Kidney capillary endothelial cell (primary cell): ENCODE results near the gene LIPF.
"Not testable (repeated sequence)": the region's sequence is repeated elsewhere in the genome, so short reads cannot be mapped to it uniquely, and the experiment has no call there.

Experiments
- DNase-seq: peaks from one replicate; pipeline ENCODE4 v3.0.0-alpha.2; 2018; ENCODE audit warnings: low spot score

Gene LIPF, protein sequence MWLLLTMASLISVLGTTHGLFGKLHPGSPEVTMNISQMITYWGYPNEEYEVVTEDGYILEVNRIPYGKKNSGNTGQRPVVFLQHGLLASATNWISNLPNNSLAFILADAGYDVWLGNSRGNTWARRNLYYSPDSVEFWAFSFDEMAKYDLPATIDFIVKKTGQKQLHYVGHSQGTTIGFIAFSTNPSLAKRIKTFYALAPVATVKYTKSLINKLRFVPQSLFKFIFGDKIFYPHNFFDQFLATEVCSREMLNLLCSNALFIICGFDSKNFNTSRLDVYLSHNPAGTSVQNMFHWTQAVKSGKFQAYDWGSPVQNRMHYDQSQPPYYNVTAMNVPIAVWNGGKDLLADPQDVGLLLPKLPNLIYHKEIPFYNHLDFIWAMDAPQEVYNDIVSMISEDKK

DNA sequence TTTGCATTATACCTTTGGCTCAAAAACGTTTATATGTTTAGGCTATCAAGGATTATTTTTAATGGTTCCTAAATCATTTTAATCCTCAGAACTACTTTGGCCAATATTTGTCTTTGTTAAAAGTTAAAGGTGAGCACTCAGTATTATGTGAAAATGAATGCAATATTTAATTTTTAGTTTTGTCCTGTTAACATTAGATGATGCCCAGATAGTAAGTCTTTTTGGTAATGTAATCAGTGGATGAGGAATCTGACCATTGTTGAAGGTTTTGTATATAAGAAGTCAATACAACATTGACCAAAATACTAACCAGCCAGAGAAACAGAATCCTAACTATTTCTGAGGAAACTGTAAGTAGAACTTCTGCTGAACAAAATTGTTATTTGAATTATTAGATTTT is at the start of gene LIPF:
Gene LIPF, plus strand, starts transcription at position 301 of the 400 bp plus-strand sequence. CDS start 2,856 bp downstream, outside the sequence.
- DNase-seq: no peak

DNA sequence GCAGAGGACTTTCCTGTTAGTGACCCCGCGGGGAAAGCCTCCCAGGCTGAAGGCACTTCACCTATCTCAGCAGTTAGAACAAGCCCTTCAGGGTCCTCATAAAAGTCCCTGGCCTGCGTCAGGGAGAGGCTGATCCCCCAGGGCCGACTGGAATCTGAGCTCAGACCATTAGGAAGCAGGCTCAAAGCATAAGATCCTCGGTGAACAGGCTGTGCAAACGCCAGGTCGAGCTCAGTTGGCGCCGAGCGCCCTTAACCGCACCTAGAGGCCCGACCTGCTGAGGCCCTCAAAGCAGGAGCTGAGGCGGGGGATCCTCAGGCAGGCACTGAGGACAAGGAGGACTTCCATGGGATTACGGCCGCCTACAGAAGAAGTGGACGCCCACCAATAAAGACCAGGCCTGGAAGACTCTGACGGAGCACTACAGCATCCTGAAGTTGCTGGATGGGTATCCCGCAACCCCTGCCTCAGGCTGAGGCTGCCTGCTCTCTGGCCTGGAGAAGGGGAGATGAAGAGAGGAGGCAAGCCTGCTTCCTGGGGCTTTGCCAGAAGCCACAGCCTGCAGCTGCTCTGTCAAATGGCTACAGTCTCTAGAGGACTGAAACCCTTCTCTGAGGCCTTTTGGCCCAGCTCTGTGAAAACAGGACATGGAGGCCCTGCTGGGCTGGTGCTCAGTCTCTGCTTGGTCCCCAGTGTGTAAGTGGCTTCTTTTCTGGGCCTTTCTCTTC is 47.8 kb upstream of the LIPF start:
- DNase-seq: no peak

DNA sequence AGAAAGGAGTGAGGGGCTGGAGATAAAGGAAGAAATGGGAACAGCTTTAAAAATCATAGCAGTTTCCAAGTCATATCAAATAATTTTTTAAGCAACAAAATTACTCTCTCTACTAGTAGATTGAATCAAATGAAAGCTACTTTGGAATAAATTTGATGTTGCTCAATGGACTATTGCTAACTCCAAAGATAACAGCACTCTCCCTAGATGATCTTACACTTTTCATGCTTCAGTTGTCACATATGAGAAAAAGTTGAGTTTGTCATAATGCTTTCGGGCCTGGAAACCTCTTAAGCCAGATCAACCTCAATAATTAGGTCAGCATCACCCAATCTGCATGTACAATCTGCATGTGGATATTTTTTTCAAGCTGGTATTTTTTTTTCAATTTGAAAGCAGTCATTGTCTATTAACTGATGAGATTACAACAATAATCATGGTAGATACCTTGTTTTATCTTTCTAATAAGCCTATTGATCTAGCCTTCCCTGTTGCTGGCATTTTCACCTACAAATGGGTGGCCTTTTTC is 46.4 kb upstream of the LIPF start:
- no peak for DNase-seq

- no peak for DNase-seq
These were observed 45.7 kb upstream of the LIPF start for GRCh38 chr10:88618496-88618895.

DNA sequence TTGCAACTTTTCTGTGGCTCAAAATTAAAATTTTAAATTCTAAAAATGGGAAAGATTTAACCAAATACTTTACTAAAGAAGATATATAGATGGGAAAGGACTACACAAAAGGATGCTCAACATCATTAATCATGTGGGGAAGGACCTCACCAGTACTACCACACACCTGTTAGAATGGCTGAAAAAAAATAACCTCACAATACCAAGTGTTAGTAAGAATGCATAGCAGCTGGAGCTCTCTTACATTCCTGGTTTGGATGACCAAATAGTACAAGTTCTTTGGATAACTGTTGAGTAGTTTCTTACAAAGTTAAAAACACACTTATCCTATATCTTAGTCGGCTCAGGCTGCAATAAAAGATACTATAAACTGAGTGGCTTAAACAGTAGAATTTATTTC is 43.8 kb upstream of the LIPF start:
- DNase-seq: no peak

DNA sequence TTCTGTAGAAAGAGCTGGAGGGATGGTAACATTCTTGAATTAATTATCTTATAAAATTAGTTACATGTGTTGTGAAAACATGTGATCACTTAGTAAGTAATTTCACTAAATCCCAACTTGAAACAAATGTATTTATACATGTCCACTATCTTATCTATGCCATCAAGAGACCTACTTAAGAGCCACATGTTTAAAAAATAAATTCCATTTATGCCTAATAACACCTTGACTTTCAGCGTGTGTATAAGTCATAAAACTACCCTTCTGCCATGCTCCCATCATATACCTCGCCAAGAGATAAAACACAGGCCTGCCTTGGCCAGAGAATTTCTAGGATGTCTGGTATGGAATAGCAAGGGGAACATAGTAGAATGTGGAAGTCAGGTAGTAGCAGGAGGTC is 40.4 kb upstream of the LIPF start:
- no peak for DNase-seq

DNA sequence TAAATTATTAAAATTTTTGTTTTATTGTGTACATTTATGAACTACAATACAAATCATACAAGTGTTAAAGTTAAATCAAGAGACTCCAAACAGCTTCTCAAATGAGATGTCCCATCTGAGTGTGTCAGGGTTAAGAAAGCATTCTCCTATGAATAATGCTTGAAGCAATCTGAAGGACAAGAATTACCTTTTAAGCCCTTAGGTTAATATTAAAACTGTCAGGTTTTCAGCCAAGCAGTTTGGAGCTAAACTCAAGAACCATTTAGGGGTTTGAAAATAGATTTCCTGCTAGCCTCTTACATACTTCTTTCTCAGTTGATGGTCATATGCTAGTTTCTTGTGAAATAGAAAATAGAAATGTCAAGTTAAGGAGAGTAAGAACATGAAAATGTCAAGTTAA is 39.4 kb upstream of the LIPF start:
- no peak for DNase-seq

DNA sequence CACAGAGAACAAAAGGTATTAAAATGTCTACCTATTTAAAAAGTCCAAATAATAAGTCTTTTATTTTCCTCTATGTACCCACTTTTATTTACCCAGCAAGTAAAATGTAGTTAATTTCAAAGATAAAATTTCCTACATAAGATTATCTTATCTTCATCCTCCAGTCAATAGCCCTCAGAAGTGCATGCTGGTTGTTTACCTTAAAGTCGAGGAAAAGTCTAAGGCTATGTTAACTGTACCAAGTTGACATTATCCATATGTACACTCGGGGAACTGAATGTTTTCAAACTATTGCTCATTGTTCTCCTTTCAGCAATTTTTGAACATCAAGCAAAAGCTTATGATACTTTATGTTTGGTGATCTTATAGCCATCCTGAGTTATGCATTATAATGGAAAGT is 24.1 kb upstream of the LIPF start:
- no peak for DNase-seq

GRCh38 chr10:88642209-88642608 is 22.0 kb upstream of the LIPF start:
- no peak for DNase-seq

GRCh38 chr10:88642963-88643362 is 21.3 kb upstream of the LIPF start:
- no peak for DNase-seq

DNA sequence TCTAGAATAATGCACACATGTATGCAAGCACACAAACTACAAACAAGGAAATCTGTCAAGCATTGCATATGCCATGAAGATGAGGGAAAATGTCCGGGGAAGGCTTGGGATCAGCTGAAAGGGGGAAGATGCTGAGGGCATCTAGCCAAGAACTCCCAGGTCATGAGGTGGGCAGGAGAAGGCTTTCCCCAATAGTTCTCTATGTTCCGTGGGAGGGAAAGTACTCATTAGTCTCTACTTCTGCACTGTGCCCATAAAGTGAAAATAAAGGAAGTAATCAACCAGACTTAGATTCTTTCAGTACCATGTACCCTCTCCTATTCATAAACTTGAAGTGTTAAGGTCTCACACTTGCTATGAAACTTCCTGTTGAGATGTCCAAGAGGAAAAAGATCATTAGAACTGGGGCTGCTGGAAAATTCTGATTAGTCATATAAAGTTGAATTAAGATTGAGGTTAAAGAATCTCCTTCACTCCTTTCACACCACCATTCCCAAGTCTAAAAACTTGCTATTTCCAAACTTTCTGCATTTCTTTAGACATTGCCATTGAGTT is 17.1 kb upstream of the LIPF start:
- no peak for DNase-seq

DNA sequence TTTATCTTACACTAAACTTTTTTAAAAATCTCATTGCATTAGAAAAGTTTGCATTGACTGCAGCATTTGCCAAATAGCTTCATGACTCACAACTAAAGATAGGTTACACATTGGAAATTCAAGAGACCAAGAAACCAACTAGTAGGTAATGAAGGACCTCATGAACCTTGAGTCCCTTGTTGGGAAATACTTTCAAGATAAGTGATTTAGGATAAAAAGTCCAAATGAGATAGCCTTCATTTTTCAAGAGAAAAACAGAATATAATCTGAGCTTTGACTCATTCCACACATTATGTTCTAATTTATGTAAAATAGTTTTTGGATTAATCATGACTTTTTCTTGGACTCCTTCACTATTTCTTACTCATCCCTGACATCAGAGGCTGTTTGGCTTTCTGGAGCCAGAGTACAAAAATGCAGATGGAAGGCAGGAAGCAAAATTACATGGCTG is 13.1 kb upstream of the LIPF start:
- peak; percentile 77 for DNase-seq

- DNase-seq: no peak
These were observed 11.6 kb upstream of the LIPF start for GRCh38 chr10:88652616-88653015.

DNA sequence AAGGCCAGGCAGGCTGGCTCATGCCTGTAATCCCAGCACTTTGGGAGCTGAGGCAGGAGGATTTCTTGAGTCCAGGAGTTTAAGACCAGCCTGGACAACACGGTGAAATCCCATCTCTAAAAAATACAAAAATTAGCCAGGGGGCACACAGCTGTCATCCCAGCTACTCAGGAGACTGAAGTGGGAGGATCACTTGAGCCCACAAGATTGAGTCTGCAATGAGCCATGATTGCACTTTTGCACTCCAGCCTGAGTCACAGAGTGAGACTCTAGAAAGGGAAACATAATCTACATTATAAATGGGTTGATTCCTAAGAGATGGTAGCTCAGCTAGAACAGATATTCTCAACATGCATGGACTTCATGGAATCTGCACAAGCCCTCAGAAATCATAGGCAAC is 6.3 kb upstream of the LIPF start:
- DNase-seq: no peak

DNA sequence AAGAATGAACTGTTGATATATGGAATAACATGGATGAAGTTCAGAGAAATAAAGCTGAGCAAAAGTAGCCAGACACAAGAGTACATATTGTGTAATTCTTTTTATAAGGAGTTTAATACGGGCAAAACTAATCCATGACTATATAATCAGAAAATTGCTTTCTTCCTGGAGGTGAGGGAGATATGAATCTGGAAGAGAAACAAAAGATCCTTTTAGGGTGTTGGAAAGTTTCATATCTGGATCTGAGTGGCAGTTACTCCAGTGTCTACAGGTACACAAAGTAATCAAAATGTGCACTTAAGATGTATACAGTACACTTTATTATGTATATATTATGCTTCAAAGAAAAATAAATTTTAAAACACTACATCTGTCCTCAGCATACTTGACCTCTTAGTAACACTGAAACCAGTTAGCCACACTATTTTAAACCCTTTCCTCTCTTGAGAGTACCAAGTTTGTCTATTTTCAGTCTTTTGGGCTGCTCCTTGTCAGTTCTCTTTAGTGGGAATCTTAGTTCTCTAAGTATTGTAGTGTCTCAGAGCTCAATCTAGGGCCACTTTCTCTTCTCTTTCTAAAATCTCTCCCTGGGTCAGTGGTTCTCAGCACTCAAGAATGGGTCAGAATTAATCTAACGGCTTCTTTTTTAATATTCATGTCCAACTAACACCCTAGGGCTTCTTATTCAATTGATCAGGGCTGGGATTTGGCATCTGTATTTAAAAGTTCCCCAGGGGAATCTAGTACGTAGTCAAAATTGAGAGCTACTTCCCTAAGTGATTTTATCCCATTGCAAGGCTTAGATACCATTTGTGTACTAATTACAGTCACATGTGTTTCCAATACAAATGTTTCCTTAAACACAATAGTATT is 4.3 kb upstream of the LIPF start:
- no peak for DNase-seq

GRCh38 chr10:88660598-88660884 is 3.7 kb upstream of the LIPF start:
- DNase-seq: no peak

GRCh38 chr10:88661018-88661417 is 3.2 kb upstream of the LIPF start:
- DNase-seq: peak; percentile 41

- DNase-seq: no peak
These were observed 2.7 kb upstream of the LIPF start for GRCh38 chr10:88661577-88661976.

- DNase-seq: not testable (repeated sequence)
These were observed 1.1 kb upstream of the LIPF start for GRCh38 chr10:88663153-88663552.

- DNase-seq: no peak
These were observed 4.2 kb downstream of the LIPF start for GRCh38 chr10:88668465-88668864.

DNA sequence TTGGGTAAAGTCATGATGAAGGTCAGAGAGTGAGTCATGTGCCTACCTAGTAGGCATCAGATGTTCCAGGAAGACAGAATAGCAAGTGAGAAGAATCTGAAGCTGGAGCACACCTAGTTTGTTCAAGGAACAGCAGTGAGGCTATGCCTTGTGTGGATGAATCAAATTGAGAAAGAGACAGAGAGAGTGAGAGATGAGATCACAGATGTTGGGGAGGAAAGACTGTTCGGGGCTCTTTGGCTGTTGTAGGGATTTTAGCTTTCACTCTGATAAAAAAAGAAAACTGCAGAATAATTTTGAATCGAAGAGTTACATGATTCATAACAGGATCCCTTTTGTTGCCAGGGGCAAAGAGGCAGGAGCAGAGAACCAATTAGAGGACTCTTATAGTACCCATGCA is 6.3 kb downstream of the LIPF start:
- DNase-seq: no peak

DNA sequence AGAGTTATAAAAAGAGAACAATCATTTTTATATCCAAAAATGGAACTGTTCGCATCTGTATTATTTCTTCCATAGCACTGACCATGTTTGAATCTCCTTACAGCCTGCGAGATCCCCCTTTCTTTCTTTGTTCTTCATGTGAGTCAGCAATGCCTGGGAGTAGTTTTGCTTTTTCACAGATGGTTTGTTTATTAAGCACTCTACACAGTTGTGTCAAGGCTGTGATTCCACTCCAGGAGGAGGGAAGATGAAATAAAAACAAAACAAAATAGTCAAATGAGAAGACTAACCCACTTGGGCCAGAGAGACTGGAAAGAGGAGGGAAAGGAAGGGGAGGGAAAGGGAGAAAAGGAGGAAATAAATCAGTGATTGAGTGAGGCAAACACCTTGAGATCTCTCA is 7.8 kb downstream of the LIPF start:
- no peak for DNase-seq
